GM18870 (cell line): ENCODE measurements around the gene NTF4.
A peak's percentile ranks its signal among the peaks of the same experiment; 100 is the strongest.
"Not testable (repeated sequence)": the region's sequence is repeated elsewhere in the genome, so short reads cannot be mapped to it uniquely, and the experiment has no call there.

Experiments
- ATAC-seq: cut with Tn5 transposase; IDR thresholded peaks from one replicate; pipeline ENCODE4 v1.9.1; 2021; ENCODE audit warnings: moderate library complexity; ENCODE audit not compliant: unreplicated experiment

Gene NTF4

DNA sequence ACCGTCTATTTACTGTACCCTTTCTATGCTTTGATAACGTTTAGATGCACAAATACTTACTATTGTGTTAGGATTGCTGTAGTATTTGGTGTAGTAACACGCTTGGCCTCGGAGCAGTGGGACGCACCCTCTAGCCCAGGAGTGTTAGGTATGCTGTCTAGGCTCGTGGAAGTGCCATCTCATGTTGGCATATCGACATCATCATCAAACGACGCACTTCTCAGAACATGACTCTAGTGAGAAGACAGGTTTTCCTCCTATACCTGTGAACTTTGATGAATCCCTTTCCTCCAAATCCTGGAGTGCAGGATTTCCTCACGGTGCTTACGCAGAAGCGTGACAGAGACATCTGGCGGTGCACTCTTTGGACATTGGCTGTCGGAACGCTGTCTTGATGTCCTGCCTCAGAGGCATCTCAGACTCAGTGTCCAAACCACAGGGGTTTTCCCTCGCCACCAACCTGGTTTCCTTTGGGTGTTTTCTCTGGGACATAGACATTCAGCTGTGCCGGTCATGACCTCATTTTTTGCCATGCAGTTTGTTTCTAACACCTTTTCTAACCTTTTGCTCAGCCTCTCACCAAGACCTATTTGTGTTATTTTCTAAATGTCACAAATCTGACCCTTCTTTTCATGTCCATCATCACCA lies 26.9 kb upstream of the NTF4 start:
- no peak for ATAC-seq

DNA sequence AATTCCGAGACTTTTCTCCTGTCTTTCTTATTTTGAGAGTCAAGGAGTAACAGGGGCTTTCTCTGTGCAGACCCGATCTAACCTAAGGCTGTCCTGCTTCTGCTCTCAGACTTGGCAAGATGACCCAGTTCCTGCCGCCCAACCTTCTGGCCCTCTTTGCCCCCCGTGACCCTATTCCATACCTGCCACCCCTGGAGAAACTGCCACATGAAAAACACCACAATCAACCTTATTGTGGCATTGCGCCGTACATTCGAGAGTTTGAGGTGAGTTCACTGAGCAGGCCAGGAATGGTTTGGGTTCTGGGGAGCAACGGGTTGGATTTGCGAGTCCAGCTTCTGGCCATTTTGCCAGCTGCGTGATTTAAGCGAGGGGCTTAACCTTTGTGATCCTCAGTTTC lies 21.7 kb upstream of the NTF4 start:
- no peak for ATAC-seq

DNA sequence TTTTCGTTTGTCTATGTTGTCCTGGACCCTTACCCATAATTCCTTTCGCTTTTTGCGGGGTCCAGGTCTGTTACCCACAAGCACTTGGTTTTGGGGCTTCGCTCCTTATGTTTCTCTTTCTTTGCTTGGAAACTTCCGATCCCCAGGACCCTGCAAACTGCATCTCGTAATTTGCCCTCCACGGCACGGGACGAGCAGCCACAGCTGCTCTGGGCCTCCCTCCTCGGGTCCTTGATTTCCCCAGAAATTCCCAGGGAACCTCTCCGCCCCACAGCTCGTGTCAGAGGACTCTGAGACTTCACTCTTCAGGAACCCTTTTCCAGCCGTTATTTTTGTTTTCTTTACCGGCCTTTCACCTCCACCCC lies 21.2 kb upstream of the NTF4 start:
- no peak for ATAC-seq

DNA sequence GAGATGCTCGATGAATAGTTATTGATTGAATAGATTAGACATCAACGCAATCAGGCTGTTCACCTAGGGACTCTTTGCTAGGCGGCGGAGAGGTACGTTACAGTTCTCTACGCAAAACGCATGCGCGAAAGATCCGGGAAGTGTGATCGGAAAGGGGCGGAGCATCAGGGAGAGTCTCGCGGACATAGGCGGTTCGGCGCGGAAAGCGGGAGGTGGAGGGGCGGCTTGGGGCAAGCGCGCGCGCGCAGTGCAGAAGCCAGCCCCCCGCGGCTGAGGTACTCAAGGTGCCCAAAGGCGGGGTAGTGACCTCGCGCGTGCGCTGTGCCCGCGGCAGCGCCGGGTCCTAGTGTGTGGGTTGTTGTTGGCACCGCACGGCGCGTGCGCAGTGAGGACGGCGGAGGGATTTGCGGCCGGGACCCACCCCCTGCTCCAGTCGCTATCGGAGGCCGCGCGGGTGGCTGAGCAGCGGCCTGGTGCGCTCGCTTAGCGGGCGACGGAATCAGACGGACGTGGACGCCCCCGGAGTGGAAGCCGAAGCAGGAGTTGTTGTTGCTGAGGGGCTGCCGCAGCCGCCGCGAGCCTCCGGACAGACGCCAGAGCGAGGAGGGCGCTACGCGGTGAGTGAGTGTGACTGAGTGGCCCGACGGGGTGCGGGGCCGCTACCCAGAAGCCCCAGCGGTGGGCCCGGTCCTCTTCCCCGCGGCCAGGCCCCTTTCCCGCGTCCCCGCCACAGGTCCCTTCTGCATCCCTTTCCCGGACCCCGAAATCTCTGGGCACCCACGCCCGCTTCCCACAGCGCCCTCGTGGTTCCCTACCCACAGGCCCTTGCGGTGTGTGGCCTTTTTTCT lies 20.6 kb upstream of the NTF4 start, which contains the start of gene SNRNP70:
Gene SNRNP70 (plus strand): TSS at position 432 of the 848 bp plus-strand sequence. CDS start 964 bp downstream, outside the sequence.
- ATAC-seq = peak; percentile 79

DNA sequence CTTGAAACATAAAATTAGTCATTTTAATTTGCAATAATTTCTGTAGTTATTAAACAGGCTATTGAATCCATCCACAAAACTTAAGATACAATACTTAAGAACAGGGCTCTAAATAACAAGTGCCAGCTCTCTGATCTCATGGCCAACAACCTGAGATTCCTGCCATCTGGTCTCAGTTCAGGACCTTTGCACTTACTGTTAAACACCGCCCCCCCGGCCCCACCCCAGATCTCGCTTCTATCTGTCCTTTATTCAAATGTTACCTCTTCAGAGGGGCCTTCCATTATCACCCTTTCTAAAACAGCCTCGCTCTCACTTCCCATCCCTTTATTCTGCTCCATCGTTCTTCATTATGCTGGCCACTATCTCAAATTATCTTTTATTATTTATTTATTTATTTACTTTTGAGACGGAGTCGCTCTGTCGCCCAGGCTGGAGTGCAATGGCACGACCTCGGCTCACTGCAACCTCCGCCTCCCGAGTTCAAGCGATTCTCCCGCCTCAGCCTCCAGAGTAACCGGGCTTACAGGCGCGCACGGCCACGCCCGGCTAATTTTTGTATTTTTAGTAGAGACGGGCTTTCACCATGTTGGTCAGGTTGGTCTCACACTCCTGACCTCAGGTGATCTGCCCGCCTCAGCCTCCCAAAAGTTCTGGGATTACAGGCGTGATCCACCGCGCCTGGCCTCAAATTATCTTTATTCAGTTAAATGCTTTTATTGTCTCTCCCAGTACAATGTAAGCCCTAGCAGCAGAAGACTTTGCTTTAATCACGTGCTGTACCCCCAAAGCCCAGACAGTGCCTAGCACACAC lies 19.8 kb upstream of the NTF4 start:
- ATAC-seq = no peak

DNA sequence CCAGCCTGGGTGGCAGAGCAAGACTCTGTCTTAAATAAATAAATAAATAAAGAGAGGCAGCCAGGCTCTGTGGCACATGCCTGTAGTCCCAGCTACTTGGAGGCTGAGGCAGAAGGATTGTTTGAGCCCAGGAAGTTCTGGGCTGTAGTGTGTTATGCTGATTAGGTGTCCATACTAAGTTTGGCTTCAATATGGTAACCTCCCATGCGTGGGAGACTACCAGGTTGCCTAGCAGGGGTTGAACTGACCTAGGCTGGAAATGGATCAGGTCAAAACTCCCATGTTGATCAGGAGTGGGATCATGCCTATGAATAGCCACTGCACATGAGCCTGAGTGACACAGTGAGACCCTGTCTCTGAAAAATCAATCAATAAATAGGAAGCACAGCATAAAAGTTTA lies 16.7 kb upstream of the NTF4 start:
- no peak for ATAC-seq

DNA sequence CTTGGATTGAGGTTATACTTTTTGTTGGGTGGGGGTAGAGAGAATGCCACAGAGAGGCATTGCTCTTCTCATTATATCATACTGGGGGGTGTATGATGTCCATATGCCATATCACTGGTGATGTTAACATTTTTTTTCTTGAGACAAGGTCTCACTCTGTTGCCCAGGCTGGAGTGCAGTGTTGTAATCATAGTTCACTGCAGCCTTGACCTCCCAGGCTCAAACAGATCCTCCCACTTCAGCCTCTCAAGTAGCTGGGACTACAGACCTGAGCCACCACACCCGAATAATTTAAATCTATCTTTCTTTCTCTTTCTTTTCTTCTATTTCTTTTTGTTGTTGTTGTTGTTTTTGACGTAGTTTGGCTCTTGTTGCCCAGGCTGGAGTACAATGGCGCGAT lies 15.8 kb upstream of the NTF4 start:
- ATAC-seq = no peak

DNA sequence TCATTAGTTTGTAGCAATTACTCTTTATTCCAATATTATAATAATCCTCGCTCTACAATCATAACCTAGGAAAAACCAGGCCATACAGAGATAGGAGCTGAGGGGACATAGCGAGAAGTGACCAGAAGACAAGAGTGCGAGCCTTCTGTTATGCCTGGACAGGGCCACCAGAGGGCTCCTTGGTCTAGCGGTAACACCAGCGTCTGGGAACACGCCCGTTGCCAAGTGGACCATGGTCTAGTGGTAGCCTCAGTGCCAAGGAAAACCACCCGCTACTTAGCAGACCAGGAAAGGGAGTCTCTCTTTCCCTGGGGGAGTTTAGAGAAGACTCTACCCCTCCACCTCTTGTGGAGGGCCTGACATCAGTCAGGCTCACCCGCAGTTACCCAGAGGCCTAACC lies 10.3 kb upstream of the NTF4 start:
- ATAC-seq = not testable (repeated sequence)

DNA sequence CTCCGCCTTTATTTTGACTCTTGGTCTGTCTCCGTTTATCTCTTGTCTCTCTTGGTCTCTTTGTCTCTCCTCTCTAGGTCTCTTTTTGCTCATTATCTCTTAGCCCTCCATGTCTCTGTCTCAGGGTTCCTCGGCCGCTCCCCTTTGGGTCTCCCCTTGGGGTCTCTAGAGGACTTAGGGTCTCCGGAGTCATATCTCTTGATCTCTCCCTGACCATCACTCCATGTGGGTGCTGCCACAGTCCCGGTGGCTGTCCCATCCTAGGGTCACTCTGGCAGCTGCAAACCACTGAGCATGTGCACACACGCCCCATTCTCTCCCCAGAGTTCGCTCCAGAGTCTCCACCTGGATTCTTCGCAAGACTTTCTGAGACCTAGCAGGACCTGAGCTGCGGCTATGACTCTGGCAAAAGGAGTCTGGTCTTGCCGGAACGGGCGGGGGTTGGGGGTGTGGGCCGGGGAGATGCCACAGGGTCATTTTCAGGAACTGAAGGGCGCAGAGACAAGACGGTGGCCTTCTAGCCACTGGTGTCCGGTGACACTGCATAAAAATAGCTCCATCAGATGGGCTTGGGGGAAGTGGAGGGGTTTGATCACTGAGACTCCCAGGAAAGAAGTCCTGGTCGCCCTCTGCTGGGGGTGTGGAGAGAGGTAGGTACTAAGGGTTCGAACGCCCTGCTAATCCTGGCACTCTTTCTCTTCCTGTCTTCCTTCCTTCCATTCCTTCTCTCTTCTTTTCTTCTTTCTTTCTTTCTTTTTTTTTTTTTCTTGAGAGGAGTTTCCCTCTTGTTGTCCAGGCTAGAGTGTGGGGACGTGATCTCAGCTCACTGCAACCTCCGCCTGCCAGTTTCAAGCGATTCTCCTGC lies 9.1 kb upstream of the NTF4 start:
- no peak for ATAC-seq

DNA sequence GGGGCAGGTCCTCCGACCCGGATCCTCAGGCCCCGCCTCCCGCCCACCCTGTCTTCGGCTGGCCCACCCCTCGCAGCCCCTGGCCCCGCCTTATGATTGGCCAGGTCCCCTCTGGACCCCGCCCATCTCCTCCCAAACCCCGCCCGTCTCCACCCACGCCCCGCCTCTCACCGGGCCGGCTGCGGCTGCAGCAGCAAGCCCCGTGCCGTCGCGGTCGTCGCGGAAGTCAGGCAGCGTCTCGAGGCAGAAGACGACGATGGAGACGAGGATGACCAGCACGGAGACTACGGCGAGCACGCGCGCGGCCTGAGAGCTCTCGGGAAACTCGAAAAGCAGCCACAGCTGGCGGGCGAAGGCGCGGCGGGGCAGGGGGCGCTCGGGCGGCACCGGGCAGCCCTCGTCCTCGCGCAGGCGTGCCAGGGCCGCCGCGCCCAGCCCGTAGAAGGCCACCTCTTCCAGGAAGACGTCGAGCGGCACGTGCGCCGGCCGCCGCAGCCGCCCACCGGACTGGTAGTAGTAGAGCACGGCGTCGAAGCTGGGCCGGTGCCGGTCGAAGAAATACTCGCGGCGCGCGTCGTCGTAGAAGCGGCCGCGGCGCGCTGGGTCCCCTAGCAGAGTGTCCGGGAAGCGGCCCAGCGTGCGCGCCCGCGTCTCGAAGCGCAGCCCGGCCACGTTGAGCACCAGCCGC lies 7.4 kb upstream of the NTF4 start:
- ATAC-seq = no peak

DNA sequence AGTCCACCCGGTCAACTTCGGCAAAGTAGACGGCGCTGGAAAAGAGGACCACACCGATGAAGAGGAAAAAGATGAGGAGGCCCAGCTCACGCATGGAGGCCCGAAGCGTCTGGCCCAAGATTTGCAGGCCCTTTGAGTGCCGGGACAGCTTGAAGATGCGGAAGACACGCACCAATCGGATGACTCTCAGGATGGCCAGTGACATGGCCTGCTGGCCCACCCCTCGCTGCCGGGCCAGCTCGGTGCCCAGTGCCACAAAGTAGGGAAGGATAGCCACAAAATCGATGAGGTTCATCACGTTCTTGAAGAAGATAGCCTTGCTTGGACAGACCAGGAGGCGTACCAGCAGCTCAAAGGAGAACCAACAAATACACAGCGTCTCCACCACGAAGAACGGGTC lies 5.8 kb upstream of the NTF4 start:
- no peak for ATAC-seq

DNA sequence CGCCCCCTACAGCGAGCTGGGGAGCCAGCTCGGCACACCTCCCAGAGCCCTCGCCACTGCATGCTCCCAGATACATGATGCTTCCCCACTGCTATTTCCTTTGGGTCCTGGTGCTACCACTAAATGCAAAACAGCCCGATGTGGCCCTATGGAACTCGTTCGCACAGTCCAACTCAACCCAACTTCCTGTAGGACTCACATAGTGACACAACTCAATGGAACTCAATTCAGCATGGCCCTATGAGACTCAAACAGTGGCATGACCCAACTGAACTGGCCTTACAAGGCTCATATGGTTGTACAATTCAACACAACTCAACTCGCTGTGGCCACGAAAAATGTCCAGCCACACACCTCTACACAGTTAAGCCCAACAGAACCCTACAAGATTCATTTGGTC lies 4.4 kb upstream of the NTF4 start:
- ATAC-seq = no peak

DNA sequence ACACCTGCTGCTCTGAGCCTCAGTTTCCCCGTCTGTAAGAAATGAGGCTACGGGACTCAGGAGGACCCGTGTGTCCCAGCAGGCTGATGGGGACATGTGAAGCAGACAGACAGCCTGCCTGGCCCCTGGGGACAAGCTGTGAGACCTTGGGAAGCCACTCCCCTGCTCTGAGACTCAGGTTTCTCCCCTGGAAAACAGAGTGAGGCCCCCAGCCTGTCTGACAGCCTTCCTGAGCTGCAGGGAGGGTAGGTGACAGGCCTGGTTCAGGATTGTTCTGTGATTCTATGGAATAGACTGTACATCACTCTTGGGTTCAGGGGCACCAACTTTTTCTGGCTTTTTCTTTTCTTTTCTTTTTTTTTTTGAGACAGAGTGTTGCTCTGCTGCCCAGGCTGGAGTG lies 2.9 kb upstream of the NTF4 start:
- no peak for ATAC-seq

DNA sequence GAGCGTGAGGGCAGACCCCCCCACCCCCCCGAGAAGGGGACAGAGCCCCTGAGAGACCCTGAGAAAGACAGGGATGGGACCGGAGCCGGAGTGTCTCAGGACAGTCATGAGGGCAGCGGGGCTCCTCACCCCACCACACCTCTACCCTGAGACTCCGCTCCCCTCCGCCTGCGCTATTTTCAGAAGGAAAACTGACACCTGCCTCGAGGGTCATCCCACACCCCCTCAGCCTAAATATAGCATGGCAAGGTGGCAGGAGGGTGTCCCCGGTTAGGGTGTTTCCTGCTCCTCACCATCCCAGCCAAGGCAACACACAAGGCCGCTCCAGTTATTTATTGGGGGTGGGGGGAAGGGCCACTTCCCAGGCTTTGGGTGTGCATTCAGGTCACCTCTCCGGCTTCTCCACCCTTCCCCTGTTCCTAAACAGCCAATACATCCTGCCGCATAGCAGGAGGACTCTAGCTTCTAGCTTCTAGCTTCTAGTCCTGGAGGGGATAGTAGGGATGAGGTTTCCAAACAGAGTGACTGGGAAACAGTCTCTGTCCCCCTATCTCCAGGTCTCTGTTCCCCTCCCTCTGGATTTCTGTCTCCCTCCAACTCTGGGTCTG lies 1.4 kb upstream of the NTF4 start:
- no peak for ATAC-seq

DNA sequence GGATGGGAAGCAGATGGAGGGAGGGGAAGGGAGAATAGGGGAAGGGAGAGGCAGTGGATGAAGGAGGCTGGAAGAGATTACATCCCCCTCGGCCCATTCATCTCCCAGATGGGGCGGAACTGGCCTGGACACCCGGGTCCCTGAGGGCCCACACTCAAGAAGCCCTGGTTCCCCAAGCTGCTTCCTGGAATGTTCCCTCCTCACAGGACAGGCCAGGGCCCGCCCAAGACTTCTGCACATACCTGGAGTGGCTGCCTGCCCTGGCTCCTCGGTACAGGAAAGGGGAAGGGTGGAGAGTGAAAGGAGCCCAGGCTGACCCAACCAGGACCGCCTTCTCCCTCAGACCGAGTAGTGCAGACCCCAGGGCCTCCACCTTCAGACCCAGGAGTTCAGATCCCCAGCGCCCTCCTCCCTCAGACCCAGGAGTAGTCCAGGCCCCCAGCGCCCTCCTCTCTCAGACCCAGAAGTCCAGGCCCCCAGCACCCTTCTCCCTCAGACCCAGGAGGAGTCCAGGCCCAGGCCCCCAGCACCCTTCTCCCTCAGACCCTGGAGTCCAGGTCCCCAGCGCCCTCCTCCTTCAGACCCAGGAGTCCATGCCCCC lies 489 bp downstream of the NTF4 start:
- ATAC-seq = no peak

DNA sequence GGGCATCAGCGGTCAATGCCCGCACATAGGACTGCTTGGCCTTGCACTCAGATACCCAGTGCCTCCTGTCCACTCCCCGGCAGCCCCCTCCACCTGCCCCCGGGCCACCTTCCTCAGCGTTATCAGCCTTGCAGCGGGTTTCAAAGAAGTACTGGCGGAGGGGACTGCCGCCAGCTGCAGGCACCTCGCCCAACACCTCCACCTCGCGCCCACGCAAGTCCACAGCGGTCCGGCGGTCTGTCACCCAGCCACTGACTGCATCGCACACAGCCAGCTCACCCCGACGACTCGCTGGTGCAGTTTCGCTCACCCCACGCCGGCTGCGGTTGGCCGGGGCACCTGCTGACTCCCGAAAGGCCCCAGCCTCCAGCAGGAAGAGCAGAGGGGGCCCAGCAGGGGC lies 3.2 kb downstream of the NTF4 start:
- no peak for ATAC-seq

DNA sequence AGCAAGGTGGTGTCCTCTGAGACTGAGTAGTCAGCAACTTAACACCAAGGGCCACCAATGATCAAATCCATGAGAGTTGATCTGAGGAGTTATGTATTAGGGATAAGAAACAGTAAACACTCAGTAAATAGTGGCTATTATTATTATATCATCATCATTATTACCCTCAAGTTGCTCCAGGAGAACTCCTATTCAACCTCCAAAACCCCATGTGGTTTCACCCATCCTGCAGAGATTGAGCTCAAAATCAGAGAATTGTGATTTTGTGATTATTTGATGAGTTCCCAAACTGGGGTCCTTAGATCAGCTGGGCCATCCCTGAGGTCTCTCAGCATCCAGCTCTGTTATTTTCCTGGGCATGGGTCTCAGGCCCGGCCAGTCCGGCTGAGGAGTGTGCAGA lies 3.6 kb downstream of the NTF4 start:
- ATAC-seq = no peak

DNA sequence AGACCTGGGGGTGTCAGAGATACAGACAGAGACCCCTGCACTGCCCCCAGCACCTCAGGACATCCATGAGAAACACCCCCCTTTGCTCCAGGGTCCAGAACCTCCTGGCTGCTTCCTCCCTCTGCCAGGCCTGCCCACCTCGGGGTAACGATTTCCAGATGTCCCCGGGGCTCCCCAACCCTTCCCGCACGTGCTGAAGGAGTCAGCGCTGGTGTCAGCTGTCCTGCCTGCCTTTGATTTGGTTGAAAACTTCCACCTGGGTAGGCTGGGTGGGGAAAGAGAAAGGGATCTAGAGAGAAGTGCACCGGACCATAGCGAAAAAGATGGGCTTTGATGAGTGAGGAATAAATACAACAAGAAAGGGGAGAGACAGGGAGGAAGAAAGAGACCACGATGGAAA lies 5.6 kb downstream of the NTF4 start:
- no peak for ATAC-seq

DNA sequence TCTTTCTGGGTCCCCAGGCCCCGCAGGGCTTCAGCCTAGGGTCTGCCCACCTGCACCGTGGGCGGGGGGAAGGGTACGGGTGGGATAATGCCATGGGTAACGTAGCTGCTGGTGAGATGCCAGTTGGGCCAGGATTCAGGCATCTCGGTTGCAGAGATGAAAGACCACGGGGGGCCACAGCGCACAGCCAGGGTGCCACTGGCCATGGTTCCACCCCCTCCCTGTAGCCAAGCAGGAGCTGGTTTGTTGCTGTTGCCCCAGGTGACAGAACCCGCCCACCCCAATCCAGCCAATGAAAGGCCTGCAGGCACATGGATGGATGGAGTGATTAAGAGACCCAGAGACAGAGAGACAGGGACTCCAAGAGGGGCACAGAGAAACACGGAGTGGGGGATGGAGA lies 6.1 kb downstream of the NTF4 start:
- no peak for ATAC-seq
